Panc1 (cell line): Measurements from ENCODE around the gene ATF1.

Experiments used
- TCF7L2 ChIP-seq: IDR thresholded peaks from 2 replicates; pipeline ENCODE4 v1.6.1; 2011; ENCODE audit warnings: mild to moderate bottlenecking, low read depth, low read length, inconsistent platforms
- TF ChIP-seq, protein P1 (sequence below): fragments of 450-650 bp; IDR thresholded peaks from 2 replicates; pipeline ENCODE4 v1.5.1; 2017; ENCODE audit warnings: mild to moderate bottlenecking

DNA sequence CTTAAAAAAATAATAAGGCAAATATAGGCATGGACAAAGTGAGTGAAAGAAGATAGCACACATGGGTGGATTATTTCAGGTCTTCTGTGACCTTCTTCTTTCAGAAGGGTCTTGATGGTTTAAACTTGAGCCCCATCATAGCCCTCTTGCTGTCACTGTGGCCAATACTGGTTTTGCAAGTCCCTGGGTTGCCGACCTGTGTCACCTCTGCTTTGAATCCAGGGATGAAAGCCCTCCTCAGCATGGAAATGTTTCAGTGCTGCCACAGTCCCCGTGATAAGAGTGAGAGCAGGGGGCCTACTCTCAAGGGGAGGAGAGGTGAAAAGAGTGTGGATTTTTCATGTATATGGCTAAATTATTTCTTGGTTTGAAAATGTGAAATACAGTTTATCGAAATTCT lies 30.2 kb upstream of the ATF1 start:
- TF ChIP-seq, protein P1, sequence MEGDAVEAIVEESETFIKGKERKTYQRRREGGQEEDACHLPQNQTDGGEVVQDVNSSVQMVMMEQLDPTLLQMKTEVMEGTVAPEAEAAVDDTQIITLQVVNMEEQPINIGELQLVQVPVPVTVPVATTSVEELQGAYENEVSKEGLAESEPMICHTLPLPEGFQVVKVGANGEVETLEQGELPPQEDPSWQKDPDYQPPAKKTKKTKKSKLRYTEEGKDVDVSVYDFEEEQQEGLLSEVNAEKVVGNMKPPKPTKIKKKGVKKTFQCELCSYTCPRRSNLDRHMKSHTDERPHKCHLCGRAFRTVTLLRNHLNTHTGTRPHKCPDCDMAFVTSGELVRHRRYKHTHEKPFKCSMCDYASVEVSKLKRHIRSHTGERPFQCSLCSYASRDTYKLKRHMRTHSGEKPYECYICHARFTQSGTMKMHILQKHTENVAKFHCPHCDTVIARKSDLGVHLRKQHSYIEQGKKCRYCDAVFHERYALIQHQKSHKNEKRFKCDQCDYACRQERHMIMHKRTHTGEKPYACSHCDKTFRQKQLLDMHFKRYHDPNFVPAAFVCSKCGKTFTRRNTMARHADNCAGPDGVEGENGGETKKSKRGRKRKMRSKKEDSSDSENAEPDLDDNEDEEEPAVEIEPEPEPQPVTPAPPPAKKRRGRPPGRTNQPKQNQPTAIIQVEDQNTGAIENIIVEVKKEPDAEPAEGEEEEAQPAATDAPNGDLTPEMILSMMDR: no peak
- no peak for TF ChIP-seq TCF7L2
